ENCODE results near the gene MRPS25. TPM values are rescaled to one million over a fixed set of nuclear protein-coding genes. Genes with fewer than 3 reads are reported as not detected.

Gene MRPS25
- total RNA-seq, 1 experiment from 2014 or later, result 45.2 TPM

DNA sequence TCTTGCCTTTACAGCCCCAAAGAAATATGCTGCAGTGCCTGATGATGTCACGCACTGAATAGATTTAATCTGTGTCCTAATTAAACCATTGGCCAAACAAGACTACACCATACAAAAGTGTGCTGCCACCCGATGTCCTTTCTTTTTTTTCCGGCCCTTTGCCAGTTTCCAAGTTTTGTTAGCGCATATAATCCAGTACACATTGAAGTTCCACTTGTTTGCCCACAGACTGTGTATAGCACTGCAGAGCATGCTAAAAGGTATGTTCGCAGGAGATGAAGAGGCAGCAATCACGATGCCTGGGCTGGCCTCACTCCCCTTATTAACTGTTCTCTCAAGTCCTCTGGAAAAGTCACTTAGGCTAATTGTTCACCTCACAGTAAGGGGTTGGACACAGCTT lies 26.8 kb downstream of the MRPS25 start:
- intact Hi-C loops (cut with micrococcal nuclease; ENCODE audit: unreplicated experiment) (loop anchor here (10.0 kb wide), 1 partner anchor 114 kb away; no protein-coding TSS in a partner anchor), in situ Hi-C loops (cut with HindIII; ENCODE audit: low pct_unique_long_range_greater_than_20kb, low sequenced_read_pairs) (no loop called here)
- Histone ChIP-seq H3K4me3 (ENCODE audit: low read depth in 2 of 2, low read length in 2 of 2) (no peak overlapping the region), H3K4me1 (ENCODE audit: control insufficient read depth, insufficient read depth, low read length) (no peaks in the 10 kb centered on the region), H3K27ac (ENCODE audit: low read length) (no peak overlapping the region), H3K9me3 (ENCODE audit: control insufficient read depth, insufficient read depth, low read depth, low read length) (no peaks in the 10 kb centered on the region), H3K36me3 (ENCODE audit: control insufficient read depth, insufficient read depth, low read length) (peaks cover 8% of the 10 kb centered on the region), H3K27me3 (ENCODE audit: control insufficient read depth, insufficient read depth, low read length) (no peaks in the 10 kb centered on the region)
- POLR2A ChIA-PET, result interaction anchor here (1.1 kb wide), 1 partner anchor 9 kb away, joined by 3 read pairs; no protein-coding TSS in a partner anchor
- DNase-seq (ENCODE audit: low read depth, low spot score), result no peak
- ATAC-seq, result no peak
- CTCF ChIA-PET, result no interaction called here
- BruUV-seq (replicated peaks), result no TSS peak
- TF ChIP-seq POLR2AphosphoS5 (IDR thresholded peaks at IDR 0.05; ENCODE audit: low read depth, low read length) (no peak), TCF7L2 (IDR thresholded peaks at IDR 0.05; ENCODE audit: low read depth, low read length) (no peak), SIN3A (IDR thresholded peaks at IDR 0.05; ENCODE audit: borderline replicate concordance, insufficient read depth, low read depth, low read length) (no peak)
- TF ChIP-seq, protein P1, sequence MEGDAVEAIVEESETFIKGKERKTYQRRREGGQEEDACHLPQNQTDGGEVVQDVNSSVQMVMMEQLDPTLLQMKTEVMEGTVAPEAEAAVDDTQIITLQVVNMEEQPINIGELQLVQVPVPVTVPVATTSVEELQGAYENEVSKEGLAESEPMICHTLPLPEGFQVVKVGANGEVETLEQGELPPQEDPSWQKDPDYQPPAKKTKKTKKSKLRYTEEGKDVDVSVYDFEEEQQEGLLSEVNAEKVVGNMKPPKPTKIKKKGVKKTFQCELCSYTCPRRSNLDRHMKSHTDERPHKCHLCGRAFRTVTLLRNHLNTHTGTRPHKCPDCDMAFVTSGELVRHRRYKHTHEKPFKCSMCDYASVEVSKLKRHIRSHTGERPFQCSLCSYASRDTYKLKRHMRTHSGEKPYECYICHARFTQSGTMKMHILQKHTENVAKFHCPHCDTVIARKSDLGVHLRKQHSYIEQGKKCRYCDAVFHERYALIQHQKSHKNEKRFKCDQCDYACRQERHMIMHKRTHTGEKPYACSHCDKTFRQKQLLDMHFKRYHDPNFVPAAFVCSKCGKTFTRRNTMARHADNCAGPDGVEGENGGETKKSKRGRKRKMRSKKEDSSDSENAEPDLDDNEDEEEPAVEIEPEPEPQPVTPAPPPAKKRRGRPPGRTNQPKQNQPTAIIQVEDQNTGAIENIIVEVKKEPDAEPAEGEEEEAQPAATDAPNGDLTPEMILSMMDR (IDR thresholded peaks at IDR 0.05), result no peak
- TF ChIP-seq, protein P2, sequence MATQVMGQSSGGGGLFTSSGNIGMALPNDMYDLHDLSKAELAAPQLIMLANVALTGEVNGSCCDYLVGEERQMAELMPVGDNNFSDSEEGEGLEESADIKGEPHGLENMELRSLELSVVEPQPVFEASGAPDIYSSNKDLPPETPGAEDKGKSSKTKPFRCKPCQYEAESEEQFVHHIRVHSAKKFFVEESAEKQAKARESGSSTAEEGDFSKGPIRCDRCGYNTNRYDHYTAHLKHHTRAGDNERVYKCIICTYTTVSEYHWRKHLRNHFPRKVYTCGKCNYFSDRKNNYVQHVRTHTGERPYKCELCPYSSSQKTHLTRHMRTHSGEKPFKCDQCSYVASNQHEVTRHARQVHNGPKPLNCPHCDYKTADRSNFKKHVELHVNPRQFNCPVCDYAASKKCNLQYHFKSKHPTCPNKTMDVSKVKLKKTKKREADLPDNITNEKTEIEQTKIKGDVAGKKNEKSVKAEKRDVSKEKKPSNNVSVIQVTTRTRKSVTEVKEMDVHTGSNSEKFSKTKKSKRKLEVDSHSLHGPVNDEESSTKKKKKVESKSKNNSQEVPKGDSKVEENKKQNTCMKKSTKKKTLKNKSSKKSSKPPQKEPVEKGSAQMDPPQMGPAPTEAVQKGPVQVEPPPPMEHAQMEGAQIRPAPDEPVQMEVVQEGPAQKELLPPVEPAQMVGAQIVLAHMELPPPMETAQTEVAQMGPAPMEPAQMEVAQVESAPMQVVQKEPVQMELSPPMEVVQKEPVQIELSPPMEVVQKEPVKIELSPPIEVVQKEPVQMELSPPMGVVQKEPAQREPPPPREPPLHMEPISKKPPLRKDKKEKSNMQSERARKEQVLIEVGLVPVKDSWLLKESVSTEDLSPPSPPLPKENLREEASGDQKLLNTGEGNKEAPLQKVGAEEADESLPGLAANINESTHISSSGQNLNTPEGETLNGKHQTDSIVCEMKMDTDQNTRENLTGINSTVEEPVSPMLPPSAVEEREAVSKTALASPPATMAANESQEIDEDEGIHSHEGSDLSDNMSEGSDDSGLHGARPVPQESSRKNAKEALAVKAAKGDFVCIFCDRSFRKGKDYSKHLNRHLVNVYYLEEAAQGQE (IDR thresholded peaks at IDR 0.05; ENCODE audit: insufficient read depth in 1 of 2, low read depth in 2 of 2, low read length in 1 of 2), result no peak

DNA sequence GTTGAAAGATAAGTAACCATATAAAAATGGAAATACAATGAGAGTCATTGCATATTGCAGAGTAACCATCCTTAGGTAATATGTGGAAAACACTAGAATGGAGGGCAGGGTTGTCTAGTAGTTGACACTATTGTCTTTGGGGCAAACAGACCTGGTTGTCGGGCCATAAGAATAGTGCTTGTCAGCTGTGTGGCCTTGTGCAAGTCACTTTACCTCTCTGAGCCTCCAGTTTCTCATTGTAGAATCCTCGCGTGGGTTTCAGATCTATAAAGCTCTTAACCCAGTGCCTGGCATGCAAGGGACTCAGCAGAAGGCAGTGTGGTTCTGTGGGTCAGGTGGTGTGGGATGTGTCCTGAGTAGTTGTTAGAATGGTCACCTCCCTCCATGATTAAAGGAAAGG lies 32.0 kb downstream of the MRPS25 start:
- H3K4me1 ChIP-seq (ENCODE audit: control insufficient read depth, insufficient read depth, low read length), result no peaks in the 10 kb centered on the region
- H3K36me3 ChIP-seq (ENCODE audit: control insufficient read depth, insufficient read depth, low read length), result peaks cover 9% of the 10 kb centered on the region
- no peaks in the 10 kb centered on the region for H3K9me3 ChIP-seq (ENCODE audit: control insufficient read depth, insufficient read depth, low read depth, low read length)
- no TSS peak for BruUV-seq (replicated peaks)
- H3K27me3 ChIP-seq (ENCODE audit: control insufficient read depth, insufficient read depth, low read length), result no peaks in the 10 kb centered on the region
- CTCF ChIA-PET, result no interaction called here
- TF ChIP-seq SIN3A (IDR thresholded peaks at IDR 0.05; ENCODE audit: borderline replicate concordance, insufficient read depth, low read depth, low read length), result no peak
- in situ Hi-C loops (cut with HindIII; ENCODE audit: low pct_unique_long_range_greater_than_20kb, low sequenced_read_pairs) (no loop called here), intact Hi-C loops (cut with micrococcal nuclease; ENCODE audit: unreplicated experiment) (loop anchor here (10.0 kb wide), 1 partner anchor 108 kb away; no protein-coding TSS in a partner anchor)
- DNase-seq (ENCODE audit: low read depth, low spot score) (no peak), ATAC-seq (no peak)
- POLR2A ChIA-PET, result no interaction called here
- no peak overlapping the region for H3K27ac ChIP-seq (ENCODE audit: low read length)
- H3K4me3 ChIP-seq (ENCODE audit: low read depth in 2 of 2, low read length in 2 of 2), result no peak overlapping the region

DNA sequence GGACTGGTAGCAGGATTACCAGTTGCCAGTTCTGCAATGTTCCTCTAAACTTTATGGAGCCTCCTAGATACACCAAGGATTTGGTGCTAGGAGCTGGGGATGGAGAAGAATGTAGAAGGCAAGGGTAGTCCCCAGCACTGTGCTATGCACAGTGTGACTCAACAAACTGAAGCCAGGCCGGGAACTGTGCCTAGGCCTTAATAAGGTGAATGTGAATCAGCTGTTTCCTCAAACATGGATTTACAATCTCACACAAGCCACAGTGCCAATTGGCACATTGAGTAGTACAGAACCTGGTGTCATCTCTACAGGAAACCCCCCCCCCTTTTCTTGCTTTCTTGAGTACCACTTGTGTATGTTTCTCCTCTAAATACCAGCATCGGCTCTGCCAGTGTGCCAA lies 32.5 kb downstream of the MRPS25 start:
- H3K4me1 ChIP-seq (ENCODE audit: control insufficient read depth, insufficient read depth, low read length), result no peaks in the 10 kb centered on the region
- peaks cover 9% of the 10 kb centered on the region for H3K36me3 ChIP-seq (ENCODE audit: control insufficient read depth, insufficient read depth, low read length)
- ChIA-PET POLR2A (no interaction called here), CTCF (no interaction called here)
- H3K4me3 ChIP-seq (ENCODE audit: low read depth in 2 of 2, low read length in 2 of 2), result no peak overlapping the region
- no peaks in the 10 kb centered on the region for H3K9me3 ChIP-seq (ENCODE audit: control insufficient read depth, insufficient read depth, low read depth, low read length)
- no peak overlapping the region for H3K27ac ChIP-seq (ENCODE audit: low read length)
- no peaks in the 10 kb centered on the region for H3K27me3 ChIP-seq (ENCODE audit: control insufficient read depth, insufficient read depth, low read length)
- DNase-seq (ENCODE audit: low read depth, low spot score) (no peak), ATAC-seq (no peak)
- BruUV-seq (replicated peaks), result no TSS peak
- TF ChIP-seq, protein P2 (IDR thresholded peaks at IDR 0.05; ENCODE audit: insufficient read depth in 1 of 2, low read depth in 2 of 2, low read length in 1 of 2), result no peak
- TF ChIP-seq POLR2AphosphoS5 (IDR thresholded peaks at IDR 0.05; ENCODE audit: low read depth, low read length) (no peak), TCF7L2 (IDR thresholded peaks at IDR 0.05; ENCODE audit: low read depth, low read length) (no peak), SIN3A (IDR thresholded peaks at IDR 0.05; ENCODE audit: borderline replicate concordance, insufficient read depth, low read depth, low read length) (no peak)
- TF ChIP-seq, protein P1 (IDR thresholded peaks at IDR 0.05), result no peak
- in situ Hi-C loops (cut with HindIII; ENCODE audit: low pct_unique_long_range_greater_than_20kb, low sequenced_read_pairs), result no loop called here
- intact Hi-C loops (cut with micrococcal nuclease; ENCODE audit: unreplicated experiment), result loop anchor here (10.0 kb wide), 1 partner anchor 108 kb away; no protein-coding TSS in a partner anchor
